Islet precursor cell (in vitro differentiated cells): ENCODE data around the gene CPXM1.

ENCODE experiments used
- DNase-seq: peaks from one replicate; pipeline ENCODE4 v3.0.0-alpha.2; 2018

Gene CPXM1

DNA sequence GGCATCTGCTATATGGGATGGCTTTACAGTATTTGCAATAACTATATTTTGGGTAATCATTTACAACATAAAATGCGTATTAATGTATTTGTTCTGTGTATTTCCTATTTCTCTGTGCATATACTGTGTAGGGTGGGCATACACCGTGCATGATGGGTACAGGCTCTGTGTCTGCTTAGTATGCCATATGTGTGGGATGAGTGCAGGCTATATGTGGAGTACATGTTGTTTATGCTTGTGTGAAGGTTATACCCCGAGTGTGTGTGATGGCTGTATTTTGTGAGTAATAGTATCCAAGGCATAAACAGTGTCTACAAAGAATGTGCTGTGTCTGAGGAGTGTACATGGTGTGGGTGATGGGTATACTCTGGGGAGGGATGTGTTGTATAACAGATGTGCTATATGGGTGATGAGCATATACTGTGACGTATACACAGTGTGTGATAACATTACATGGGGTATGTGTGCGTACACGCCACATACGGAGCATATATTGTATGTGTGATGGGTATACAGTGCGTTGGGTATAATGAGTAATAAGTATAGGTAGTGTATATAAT is 52.7 kb downstream of the CPXM1 start:
- peak; percentile 11 for DNase-seq

DNA sequence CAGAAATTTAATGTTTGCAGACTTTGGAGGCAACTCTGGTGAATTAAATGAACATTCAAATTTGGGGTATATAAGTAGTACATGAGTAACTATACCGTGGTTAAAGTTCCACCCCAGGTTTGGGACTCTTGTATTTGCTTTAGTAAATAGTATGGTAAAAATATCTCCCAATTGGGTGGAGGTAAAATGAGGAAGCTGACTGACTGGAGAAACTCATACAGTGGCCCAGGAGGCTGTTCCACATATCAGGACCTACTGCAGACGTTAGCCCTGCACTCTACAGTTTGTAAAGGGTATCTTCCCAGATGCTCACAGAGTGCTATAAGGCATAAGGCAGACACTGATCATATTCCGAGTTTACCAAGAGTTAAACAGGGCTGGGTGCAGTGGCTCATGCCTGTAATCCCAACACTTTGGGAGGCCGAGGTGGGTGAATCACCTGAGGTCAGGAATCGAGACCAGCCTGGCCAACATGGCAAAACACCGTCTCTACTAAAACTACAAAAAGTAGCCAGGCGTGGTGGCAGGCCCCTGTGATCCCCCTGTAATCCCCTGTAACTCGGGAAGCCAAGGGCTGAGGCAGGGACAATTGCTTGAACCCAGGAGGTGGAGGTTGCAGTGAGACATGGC is 53.7 kb downstream of the CPXM1 start:
- DNase-seq: peak; percentile 33

DNA sequence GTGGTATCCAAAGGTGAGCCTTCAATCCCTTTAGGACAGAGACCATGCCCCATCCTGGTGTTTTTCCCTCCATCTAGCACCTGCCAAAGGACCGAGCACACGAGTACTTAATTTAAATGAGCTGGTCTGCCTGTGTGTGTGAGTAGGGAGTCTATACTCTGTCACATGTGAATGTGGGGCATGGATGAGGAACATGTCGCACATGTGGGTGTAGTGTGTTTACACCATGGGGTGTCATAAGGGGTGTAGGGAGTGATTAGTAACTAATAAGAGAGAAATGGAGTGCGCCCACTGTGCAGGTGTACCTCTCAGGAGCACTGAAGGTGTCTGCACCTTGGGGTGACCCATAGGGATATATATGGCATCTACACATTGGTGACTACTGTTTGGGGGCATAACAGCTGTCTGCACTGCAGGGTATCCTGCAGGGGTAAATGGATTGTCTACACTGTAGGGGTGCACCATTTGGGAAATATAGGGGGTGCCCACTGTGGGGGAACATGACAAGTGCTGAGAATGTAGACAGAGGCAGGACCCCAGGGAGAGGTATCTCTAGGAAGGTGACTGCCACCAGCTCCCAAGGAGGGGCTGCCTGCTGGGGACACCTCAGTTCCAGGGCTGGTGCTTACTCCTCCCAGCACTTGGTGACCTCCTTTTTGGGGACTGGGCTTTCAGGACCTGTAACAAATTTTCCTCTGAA is 54.3 kb downstream of the CPXM1 start:
- DNase-seq: peak; percentile 29

DNA sequence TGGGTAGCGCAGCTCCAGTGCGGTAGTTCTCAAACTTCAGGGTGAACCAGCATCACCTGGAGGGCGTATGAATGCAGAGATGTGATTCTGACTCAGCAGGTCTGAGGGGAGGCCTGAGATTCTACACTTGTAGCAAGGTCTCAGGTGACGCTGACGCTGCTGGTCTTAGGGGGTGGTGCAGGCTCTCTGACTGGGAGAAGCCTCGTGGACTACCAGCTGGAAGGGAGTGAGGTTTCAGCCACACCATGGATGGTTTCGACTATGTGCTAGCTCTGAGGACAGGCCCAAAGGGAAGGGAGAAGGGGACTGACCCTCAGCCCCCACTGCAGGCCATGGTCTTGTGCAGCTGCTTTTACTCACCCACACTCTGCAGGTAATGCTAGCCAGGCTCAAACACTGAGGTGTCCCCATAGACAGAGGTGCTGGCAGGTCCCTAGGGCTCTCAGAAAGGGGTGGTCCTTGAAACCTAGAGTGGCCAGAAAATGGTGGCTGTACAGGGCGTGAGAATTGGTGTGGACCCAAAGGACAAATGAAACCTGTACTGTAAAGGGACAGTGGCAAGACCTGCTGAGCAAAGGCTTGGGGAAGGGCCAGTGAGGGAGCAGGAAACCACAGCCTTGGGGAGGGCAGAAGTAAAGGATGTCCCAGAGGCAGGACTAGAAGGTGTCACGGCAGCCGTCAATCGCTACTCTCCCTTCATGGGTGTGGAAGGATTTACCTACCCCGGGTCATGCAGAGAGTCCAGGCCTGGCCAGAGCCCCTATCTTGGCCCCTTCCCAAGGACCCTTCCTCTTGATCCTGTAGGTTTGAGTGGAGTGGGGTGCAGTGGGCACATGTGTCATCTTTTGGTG is 55.1 kb downstream of the CPXM1 start:
- peak; percentile 76 for DNase-seq
